GM21390 (cell line): ENCODE measurements around the gene KSR1.

Experiments
- ATAC-seq: cut with Tn5 transposase; IDR thresholded peaks from one replicate; pipeline ENCODE4 v1.9.1; 2021; ENCODE audit not compliant: unreplicated experiment

KSR1 gene

DNA sequence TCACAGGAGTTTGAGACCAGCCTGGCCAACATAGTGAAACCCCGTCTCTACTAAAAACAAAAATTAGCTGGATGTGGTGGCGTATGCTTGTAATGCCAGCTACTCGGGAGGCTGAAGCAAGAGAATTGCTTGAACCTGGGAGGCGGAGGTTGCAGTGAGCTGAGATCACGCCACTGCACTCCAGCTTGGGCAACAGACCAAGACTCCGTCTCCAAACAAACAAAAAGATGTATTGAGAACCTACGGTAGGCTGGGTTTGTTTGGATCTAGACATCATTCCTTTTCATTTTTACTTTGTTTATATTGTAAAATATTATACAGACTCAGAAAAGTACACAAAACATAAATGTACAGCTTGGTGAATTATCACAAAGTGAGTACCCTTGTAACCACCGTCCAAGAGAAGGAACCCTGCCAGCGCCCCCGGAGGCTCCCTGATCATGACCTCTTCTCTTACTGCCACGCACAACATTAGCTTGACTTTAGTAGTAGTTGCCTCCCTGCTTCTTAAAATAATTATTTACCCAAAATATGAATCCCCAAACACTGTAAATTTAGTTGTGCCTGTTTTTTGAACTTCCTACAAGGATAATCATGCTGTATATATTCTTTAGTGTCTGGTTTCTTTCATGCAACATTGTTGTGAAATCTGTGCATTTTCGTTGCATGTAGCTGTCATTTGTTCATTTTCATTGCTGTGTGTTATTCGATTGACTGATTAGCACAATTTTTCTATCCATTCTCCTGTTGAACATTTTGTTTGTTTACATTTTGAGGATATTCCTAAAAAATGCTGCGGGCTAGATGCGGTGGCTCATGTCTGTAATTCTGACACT, 56.5 kb downstream of the KSR1 start:
- no peak for ATAC-seq

DNA sequence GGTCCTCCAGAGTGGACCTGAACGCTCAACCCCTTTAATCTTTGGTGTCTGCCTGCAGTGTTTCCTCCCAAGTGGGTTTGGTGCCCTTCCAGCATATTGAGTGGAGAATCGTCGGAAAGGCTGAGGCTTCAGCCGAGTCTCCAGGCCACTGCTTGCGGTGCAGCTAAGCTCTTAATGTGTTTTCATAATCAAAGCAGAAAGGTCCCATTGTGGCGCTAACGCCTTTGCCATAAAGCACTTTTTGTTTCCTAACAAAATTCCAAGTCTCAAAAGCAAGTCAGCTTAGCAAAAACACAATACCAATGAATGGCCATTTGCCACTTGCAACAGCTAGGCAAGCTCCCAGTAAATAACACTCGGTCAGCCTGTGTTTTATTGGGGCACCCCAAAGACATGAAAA, 57.6 kb downstream of the KSR1 start:
- no peak for ATAC-seq

DNA sequence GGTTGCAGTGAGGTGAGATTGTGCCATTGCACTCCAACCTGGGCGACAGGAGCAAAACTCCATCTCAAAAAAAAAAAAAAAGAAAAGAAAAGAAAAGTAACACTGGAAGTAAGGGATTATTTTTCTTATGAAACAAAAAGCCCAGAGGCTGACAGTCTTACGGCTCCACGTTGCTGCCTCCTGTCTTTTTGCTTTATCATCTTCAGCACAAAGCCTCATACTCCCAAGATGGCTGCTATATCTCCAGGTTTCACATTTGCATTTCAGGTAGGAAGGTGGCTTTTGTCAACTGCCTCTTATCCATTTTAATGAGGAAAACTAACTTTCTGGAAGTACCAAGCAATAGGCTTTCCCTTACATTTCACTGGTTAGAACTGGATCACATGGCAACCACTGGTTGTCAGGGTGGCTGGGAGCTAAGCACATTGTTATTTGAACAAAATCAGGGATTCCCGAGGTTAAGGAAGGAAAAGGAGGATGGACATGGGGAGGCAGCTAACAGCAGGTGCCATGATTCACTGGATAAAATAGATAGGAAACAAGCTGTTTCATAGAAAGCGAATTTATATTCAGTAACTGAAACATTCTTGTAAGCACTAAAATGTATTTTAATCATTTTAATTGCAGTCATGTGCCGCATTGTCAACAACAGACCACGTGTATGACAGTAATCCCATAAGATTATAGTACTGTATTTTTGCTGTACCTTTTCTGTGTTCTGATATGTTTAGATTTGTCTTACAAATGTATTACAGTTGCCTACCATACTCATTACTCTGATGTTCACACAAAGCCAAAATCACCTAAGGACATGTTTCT, 58.6 kb downstream of the KSR1 start:
- ATAC-seq = no peak

DNA sequence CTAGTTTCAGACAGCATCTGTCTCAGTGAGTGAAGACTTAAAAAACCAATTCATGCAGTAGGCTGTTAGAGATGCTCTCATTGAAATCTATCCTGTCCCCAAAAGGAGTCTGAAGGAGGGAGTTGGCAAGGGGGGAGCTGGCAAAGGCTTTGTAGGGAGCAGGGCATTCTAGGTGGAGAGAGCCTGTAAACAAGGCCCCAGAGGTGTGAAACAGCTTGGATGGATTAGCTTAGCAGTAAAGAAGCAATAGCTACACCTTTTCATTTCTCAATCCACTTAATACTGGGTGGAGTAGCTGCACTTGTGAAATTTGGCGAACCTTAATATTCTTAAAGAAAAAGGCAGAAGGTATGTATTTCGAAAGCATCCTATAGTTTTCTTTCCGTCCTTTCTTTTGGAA, 61.8 kb downstream of the KSR1 start:
- no peak for ATAC-seq

DNA sequence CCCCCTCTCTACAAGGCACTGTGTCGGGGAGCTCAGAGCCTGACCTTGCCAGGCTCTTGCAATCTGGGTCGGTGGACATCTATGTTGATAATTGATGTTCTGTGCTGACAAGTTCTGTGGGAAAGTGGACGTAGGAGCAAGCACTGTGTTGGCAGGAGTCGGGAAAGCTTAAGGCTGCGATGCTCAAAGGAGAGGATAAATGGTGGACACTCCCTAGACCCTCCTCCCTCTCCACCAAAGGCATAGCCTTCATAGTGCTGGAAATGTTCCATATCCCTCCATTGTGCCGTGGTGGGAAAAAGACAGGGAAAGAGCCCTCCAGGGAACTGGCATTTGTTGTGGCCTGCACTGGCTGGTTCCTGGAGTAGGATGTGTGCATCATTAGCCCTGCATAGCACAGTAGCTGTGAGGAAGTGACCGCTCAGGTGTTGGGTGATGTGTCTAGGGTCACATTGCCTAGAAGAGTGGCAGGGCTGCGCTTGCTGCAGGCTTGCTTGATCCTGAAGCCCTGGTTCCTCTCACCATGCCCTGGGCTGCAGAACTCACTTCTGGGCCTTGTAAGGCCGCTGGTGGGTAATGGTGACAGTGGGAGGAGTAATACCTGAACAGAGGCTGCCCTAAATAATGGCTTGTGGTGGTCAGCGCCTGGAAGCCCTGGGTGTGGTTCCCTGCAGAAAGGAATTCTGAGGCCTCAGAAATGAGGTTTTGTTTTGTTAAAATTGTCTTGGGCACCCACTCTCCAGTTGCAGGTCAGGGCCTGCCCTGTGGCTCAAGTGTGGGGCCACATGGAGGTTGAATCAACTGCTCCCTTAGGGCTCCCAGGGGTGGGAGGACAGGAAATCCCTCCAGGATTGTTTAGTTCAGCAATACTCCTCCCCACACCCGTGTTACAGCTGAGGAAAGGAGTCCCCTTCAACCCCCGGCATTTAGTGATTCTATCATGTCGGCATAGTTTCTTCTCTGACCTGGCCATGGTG, 62.6 kb downstream of the KSR1 start:
- ATAC-seq = no peak

DNA sequence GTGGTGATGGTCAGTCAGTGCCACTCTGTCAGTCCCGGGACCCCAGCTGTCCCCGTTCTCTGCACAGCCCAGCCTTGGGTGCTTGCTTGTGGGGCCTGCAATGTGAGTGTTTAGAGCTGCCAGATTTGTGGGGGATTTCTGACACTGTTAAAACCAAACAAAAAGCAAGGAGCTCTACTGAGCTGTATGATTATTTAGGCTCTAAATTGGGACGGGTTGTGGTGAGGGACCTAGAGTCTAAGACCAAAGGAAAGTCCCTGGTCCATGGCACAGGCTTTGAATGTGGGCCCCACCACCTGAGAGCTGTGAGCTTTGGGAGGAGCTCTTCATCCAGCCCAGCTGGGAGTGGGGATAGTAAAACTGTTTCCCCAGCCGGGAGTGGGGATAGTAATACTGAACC, 63.3 kb downstream of the KSR1 start:
- no peak for ATAC-seq

DNA sequence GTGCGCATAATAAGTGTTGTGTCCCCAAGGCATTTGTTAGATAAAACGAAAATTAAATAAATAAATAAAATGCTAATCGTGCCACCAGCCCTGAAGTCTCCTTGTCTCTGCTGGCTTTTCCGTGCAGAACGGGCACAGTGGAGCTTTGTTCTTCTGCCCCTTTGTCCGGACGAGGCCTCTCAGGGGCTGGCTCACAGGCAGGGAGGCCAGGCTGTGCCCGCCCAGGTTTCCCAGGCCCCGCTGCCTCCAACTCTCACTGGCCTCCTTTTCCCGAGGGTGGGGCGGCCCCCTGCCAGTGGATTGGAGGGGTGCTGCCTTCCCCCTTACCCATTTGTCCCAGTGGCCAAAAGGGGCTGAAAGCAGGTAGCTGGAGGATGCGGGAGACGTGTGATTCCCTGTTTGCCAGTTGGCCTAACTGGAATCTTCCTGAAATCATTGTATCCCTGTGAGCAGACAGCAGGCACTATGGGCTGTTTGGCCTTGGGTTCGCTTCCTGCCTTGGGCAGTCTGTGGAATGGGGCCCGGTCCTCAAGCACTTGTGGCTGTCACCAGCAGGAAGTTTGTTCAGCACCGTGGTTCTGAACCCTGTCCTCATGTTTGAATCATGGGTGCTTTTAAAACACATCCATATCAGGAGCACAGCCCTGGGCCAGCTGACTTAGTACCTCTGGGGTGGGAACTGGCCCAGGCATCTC, 64.4 kb downstream of the KSR1 start:
- ATAC-seq = no peak

DNA sequence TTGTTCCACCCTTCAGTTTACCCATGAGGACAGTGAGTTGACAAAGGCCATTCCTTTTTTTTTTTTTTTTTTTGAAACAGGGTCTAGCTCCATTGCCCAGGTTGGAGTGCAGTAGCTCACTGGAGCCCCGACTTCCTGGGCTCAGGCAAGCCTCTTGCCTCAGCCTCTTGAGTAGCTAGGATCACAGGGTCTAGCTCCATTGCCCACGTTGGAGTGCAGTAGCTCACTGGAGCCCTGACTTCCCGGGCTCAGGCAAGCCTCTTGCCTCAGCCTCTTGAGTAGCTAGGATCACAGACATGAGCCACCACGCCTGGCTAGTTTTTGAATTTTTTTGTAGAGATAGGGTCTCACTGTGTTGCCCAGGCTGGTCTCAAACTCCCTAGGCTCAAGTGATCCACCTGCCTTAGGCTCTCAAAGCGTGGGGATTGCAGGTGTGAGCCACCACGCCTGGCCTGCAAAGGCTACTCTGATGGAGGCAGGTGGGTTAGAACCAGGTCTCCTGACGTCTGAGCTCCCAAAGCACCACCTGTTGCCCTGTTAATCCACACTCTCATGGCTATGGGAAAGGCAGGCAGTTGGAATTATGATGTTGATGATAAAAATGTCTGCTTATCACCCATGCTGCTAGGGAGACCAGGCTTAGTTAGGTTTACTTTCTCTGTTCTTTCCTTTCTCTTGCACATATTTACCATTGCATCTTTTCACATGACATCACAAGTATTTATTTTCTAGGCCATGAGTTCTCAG, 65.2 kb downstream of the KSR1 start:
- ATAC-seq = no peak

DNA sequence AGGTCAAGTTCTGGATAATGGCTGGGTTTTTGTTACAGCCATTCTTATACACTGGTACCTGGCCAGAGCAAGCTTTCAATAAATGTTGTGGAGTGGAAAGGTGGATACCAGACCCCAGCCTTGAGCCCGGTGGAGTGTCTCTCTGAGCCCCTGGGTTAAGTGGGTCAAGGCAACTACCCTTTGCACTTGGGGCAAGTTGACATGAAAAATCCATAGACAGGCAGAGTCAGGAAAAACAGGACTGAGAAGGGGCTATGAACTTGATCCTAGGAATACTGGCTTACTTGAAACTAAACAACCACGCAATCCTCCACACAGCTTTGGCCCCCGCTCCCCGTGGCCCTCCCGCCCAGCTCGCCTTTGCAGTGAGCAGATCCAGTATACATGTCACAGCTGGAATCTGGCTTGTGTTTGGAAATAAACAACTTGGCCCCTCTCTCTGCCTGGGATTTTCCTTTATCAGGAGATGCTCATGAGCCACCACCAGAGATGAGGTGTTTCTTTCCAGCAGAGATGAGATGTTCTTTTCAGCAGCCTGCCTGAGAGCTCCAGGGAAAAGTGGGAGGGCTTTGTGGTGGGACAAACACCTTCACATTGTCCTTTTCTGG, 65.9 kb downstream of the KSR1 start:
- ATAC-seq = no peak

DNA sequence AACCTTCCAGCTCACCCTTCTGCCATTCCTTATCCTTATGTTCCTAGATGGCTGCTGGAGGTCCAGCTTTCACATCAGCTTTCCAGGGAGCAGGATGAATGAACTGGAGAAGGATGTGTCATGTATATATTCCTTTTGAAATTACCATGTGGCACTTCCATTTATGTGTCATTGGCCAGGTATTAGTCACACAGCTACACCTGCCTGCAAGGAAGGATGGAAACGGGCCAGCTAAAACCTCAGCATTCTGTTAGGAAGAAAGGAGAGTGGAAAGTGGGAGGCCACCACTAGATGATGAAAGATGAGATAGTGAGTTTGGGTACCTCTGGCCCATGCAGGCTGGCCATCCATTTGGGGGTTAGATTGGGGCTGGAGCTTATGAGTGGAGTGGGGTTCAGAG, 67.5 kb downstream of the KSR1 start:
- ATAC-seq = no peak

DNA sequence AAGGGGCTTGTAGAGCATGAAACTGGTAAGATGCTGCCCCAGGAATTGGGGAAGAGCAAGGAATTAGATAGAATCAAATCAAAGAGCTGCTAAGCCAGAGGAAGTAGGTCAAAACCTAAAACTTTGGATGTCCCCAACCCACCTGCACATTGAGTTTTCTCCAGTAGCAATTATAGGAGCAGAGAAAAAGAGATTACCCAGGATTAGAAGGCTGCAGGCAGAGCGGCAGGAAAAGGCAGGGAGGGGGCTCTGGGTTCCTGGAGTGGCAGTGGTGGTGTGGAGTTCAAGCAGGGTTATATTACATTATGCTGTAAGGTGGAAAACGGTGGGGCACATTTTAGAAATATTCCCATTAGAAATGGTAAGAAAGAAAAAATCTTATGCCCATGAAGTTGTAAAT, 68.3 kb downstream of the KSR1 start:
- no peak for ATAC-seq

DNA sequence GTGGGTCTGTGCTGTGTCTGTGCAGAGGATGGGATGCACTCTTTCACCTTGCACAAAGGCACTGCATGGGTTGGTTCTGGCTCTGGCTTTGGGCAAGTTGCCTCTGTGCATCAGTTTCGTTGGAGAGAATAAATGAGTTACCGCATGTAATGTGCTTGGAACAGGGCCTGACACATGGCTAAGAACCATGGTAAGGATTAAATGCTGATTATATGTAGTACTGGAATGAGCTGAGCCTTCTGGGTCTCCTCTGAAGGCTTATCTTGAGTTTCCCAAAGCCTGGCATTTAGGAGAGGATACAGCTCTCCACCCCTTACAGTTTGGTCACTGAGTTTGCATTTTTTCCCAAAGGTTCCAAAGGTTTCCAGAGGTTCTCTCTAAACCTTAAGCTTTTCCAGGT, 69.1 kb downstream of the KSR1 start:
- ATAC-seq = no peak

DNA sequence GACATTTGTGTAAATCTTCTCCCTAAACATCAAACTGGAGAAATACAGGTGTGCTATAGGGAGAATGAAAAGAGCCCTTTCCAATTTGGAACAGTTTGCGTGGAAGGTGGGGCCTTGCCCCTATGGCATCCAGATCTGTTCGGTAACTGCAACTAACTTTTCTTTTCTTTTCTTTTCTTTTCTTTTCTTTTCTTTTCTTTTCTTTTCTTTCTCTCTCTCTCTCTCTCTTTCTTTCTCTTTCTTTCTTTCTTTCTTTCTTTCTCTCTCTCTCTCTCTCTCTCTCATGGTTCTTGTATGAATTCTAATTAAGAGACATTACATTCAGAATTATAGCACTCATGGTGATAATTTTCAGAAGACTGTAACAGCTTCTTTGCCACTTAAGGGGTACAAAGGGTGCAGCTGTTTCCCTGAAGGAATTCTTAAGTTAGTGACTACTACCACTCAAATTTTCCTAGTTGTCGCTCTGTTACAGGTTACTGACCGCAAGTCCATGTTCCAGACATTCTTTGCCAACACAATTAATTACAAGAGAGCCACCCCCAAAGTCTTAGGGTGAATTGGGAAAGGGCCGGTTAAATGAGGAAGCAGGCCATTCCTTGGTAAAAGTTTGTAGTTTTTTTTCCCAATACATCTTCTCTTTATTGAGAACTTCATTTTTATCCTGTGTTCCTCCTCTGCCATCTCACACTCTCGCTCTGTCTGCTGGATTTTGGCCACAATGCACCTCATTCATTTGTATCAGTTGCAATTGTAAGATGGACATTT, 69.8 kb downstream of the KSR1 start:
- no peak for ATAC-seq

DNA sequence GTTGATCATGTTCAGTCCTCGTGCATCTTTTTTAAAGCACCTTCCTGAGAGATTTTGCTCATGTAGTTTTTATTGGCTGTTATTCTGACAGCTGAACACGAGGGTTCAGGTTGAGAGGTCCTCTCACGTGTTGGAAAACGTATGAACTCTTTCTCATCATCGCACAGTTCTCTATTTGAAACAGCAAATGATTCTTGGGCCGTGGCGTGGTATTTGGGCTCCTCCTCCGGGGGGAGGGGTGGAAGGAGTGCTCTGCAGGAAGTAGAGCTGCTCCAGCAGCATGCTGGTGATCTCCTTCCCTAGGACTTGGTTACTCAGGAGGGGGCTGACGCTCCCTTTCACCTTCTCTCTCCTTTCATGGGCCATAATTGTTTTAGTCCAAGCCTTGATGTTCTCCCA, 70.4 kb downstream of the KSR1 start:
- ATAC-seq = peak; percentile 57

DNA sequence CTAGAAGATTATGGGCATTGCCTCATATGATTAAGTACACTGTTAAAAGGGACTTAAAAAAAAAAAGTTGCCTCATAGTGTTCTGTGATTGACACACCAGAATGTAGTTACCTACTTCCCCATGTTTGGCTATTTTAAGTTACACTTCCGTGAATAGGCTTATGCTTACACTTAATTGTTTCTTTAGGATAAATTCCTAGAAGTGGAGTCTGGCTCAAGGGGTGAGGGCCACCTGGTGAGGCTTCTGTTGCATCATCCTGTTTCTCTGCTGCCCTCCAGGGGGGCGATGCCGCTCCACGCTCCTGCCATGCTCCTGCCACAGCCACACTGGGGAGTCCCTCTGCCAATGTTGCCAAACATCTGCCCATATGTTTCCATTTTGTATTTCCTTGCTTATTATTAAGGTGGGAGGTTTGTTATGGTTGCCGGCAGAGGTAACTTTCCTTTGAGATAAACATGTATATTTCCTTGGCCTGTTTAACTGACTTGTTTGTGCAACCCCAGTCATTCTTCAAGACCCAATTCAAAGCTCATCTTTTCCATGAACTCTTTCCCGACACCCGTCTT, 73.1 kb downstream of the KSR1 start:
- no peak for ATAC-seq

DNA sequence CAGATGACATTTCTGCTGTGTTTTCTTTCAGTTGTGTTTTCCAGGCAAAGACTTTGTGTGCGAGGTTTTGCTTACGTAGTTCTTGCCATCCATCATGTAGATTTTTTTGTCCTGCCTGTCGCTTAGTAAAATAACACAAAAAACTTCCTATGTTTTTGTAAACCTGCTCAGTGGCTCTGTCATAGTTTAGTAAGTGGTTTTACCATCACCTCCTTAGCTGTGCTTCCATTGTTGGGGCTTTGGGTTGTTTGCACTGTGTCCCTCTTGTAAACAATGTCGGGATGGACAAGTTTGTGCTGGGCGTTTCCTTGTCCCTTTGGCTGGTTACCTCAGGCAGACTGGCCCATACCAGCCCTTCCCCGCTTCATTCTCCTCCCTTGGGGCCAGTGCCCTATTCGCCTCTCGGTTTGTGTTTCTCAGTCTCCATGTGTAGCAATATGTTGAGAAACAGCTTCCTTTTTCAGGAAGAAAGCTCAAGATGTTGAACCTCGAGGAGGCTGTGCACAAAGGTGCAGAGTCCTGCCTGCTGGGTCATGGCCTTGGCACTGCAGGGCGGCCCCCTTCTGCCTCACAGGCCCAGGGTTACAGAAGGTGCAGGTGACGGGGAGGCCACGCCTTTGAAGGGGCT, 74.6 kb downstream of the KSR1 start:
- no peak for ATAC-seq

DNA sequence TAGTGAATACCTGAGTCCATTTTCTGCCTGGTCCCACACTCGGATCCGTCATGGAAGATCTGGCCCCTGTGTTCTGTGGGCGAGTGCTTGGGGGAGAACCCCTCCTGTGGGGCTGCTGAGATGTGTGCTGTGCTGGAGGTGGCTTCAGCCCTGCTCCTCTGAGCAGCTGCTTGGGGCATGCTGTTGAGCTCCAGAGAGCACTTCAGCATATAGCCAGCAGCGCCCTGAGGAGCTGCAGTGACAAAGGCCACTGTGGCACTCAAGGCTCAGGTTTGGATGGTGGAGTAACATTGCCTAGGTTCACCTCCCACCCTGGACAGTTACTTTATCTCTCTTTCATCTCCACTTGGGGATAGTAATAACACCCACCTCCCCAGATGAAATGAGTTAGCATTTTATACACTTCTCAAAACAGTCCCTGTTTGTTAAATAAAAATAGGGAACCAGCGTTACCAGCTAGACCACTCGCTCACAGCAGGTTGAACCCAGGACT, 75.3 kb downstream of the KSR1 start:
- ATAC-seq = no peak
